Measurements from ENCODE around the gene PSEN1.
"Not testable (repeated sequence)": the region's sequence is repeated elsewhere in the genome, so short reads cannot be mapped to it uniquely, and the experiment has no call there.

PSEN1 gene

GRCh38 chr14:73167727-73168126, 31.4 kb downstream of the PSEN1 start:
- DNase-seq (ENCODE audit: low spot score) = no peak

GRCh38 chr14:73168274-73168673, 32.0 kb downstream of the PSEN1 start:
- DNase-seq (ENCODE audit: low spot score) = no peak

- no peak for DNase-seq (ENCODE audit: low spot score)
These were observed 32.4 kb downstream of the PSEN1 start for GRCh38 chr14:73168691-73169090.

GRCh38 chr14:73169855-73170254, 33.5 kb downstream of the PSEN1 start:
- DNase-seq (ENCODE audit: low spot score) = not testable (repeated sequence)

- no peak for DNase-seq (ENCODE audit: low spot score)
These were observed 34.4 kb downstream of the PSEN1 start for GRCh38 chr14:73170686-73171085.

GRCh38 chr14:73172500-73172899, 36.2 kb downstream of the PSEN1 start:
- no peak for DNase-seq (ENCODE audit: low spot score)

GRCh38 chr14:73173092-73173735, 36.9 kb downstream of the PSEN1 start:
- DNase-seq (ENCODE audit: low spot score) = no peak

- DNase-seq (ENCODE audit: low spot score) = no peak
These were observed 40.4 kb downstream of the PSEN1 start for GRCh38 chr14:73176685-73177084.

GRCh38 chr14:73180385-73180805, 44.1 kb downstream of the PSEN1 start:
- DNase-seq (ENCODE audit: low spot score) = peak; percentile 18

- not testable (repeated sequence) for DNase-seq (ENCODE audit: low spot score)
These were observed 44.7 kb downstream of the PSEN1 start for GRCh38 chr14:73180969-73181368.

- no peak for DNase-seq (ENCODE audit: low spot score)
These were observed 52.2 kb downstream of the PSEN1 start for GRCh38 chr14:73188501-73188911.

GRCh38 chr14:73189651-73190050, 53.3 kb downstream of the PSEN1 start:
- DNase-seq (ENCODE audit: low spot score) = no peak

GRCh38 chr14:73191441-73191840, 55.1 kb downstream of the PSEN1 start:
- DNase-seq (ENCODE audit: low spot score) = no peak

GRCh38 chr14:73194306-73194705, 58.0 kb downstream of the PSEN1 start:
- DNase-seq (ENCODE audit: low spot score) = not testable (repeated sequence)

- DNase-seq (ENCODE audit: low spot score) = no peak
These were observed 61.9 kb downstream of the PSEN1 start for GRCh38 chr14:73198253-73198652.

- no peak for DNase-seq (ENCODE audit: low spot score)
These were observed 67.2 kb downstream of the PSEN1 start for GRCh38 chr14:73203527-73203926.

- DNase-seq (ENCODE audit: low spot score) = no peak
These were observed 71.3 kb downstream of the PSEN1 start for GRCh38 chr14:73207615-73208014.

GRCh38 chr14:73208390-73208789, 72.1 kb downstream of the PSEN1 start:
- no peak for DNase-seq (ENCODE audit: low spot score)

- DNase-seq (ENCODE audit: low spot score) = no peak
These were observed 72.5 kb downstream of the PSEN1 start for GRCh38 chr14:73208846-73209245.

- no peak for DNase-seq (ENCODE audit: low spot score)
These were observed 73.6 kb downstream of the PSEN1 start for GRCh38 chr14:73209953-73210352.

- no peak for DNase-seq (ENCODE audit: low spot score)
These were observed 75.1 kb downstream of the PSEN1 start for GRCh38 chr14:73211251-73212040.

GRCh38 chr14:73216030-73216429, 79.7 kb downstream of the PSEN1 start:
- DNase-seq (ENCODE audit: low spot score) = no peak

GRCh38 chr14:73217411-73217810, 81.1 kb downstream of the PSEN1 start:
- DNase-seq (ENCODE audit: low spot score) = no peak

- no peak for DNase-seq (ENCODE audit: low spot score)
These were observed 83.8 kb downstream of the PSEN1 start for GRCh38 chr14:73220061-73220460.
